K562 (cell line): ENCODE results near the gene MYL5. TPM values are rescaled to one million over a fixed set of nuclear protein-coding genes. Genes with fewer than 3 reads are reported as not detected.

Experiments
- ADNP ChIP-seq: fragments of 200-800 bp; sonication (Bioruptor generic); IDR thresholded peaks from 2 replicates; pipeline ENCODE4 v1.6.1; 2016; ENCODE audit warnings: missing genetic modification characterization, missing compliant biosample characterization
- ETV6 ChIP-seq, 3 experiments: fragments of 150-350 bp in 1 of 3; sonication (generic) in 1 of 3; formaldehyde crosslinking in 1 of 3; IDR thresholded peaks; 2 replicates each; pipeline versions ENCODE4 v1.6.1 to v1.8.0; 2014 to 2022; ENCODE audit warnings: borderline replicate concordance in 2 of 3, low read depth in 2 of 3, antibody characterized with exemption in 1 of 3, low read length in 1 of 3, mild to moderate bottlenecking in 1 of 3, missing genetic modification reagents in 1 of 3
- GATAD2B ChIP-seq: fragments of 450-650 bp; IDR thresholded peaks from 2 replicates; pipeline ENCODE4 v1.6.1; 2017; ENCODE audit warnings: mild to moderate bottlenecking, borderline replicate concordance
- MAFK ChIP-seq: IDR thresholded peaks from 2 replicates; pipeline ENCODE4 v1.6.1; 2011; ENCODE audit warnings: low read length, improper control_type of control experiment
- RFX5 ChIP-seq: IDR thresholded peaks from 2 replicates; pipeline ENCODE4 v1.6.1; 2011; ENCODE audit warnings: low read depth, mild to moderate bottlenecking, improper control_type of control experiment, low read length
- SIN3B ChIP-seq: fragments of 450-650 bp; IDR thresholded peaks from 2 replicates; pipeline ENCODE4 v1.6.1; 2017; ENCODE audit warnings: low read depth, mild to moderate bottlenecking, moderate library complexity
- ZNF583 ChIP-seq: fragments of 250-450 bp; sonication (Bioruptor Pico); IDR thresholded peaks from 2 replicates; pipeline ENCODE4 v1.4.0; 2020
- ZNF644 ChIP-seq: fragments of 200-800 bp; sonication (Bioruptor generic); IDR thresholded peaks from 2 replicates; pipeline ENCODE4 v1.6.1; 2016; ENCODE audit warnings: low read depth, missing genetic modification characterization, missing compliant biosample characterization
- polyA plus RNA-seq, 8 experiments: library from polyadenylated mRNA; depleted of rRNA in 4 of 8; stranded (reverse) in 5 of 8; unstranded in 3 of 8; fragments of >200 nt; fragmentation: Nextera tagmentation in 2 of 8; fragmentation: Illumina TruSeq in 1 of 8; extraction: Ambion mirVana in 2 of 8; extraction: Trizol in 1 of 8; gene quantifications; 2 replicates each; pipeline versions ENCODE4 v1.2.1 to v1.2.3, GENCODE V29; 2011 to 2014; ENCODE audit warnings: inconsistent platforms in 1 of 8, missing spikeins in 1 of 8
- total RNA-seq, 7 experiments: library from RNA; depleted of rRNA in 6 of 7; stranded (reverse); fragments of >200 nt in 6 of 7; fragmentation: Illumina TruSeq in 2 of 7; extraction: Trizol in 2 of 7; gene quantifications; 2 replicates each; pipeline versions ENCODE4 v1.2.1 to v1.2.3, GENCODE V29; 2011 to 2021; ENCODE audit warnings: low replicate concordance in 1 of 7
- TF ChIP-seq, protein P1 (sequence below): fragments of 200-600 bp; sonication (generic); IDR thresholded peaks from one replicate; pipeline ENCODE4 v1.6.1; 2012; ENCODE audit warnings: mild to moderate bottlenecking, low read depth, low read length, inconsistent platforms
- TF ChIP-seq, protein P2 (sequence below): fragments of 450-650 bp; formaldehyde crosslinking; IDR thresholded peaks from 2 replicates; pipeline ENCODE4 v1.4.0; 2022; ENCODE audit warnings: missing genetic modification characterization
- TF ChIP-seq, protein P3 (sequence below), 2 experiments: fragments of 450-650 bp in 1 of 2; sonication (generic) in 1 of 2; formaldehyde crosslinking; conservative IDR thresholded peaks; 2 replicates each; pipeline versions ENCODE4 v1.4.0 to v1.8.1; 2020 to 2022; ENCODE audit warnings: mild to moderate bottlenecking in 1 of 2, missing genetic modification reagents in 1 of 2

MYL5 gene
- total and polyA plus RNA-seq, 9 of the 15 experiments (the other 6 are each of a cell fraction or from before 2014, with no cell fraction given) = 1.4 to 10.0 (median 4.1) TPM

- TF ChIP-seq, protein P1, sequence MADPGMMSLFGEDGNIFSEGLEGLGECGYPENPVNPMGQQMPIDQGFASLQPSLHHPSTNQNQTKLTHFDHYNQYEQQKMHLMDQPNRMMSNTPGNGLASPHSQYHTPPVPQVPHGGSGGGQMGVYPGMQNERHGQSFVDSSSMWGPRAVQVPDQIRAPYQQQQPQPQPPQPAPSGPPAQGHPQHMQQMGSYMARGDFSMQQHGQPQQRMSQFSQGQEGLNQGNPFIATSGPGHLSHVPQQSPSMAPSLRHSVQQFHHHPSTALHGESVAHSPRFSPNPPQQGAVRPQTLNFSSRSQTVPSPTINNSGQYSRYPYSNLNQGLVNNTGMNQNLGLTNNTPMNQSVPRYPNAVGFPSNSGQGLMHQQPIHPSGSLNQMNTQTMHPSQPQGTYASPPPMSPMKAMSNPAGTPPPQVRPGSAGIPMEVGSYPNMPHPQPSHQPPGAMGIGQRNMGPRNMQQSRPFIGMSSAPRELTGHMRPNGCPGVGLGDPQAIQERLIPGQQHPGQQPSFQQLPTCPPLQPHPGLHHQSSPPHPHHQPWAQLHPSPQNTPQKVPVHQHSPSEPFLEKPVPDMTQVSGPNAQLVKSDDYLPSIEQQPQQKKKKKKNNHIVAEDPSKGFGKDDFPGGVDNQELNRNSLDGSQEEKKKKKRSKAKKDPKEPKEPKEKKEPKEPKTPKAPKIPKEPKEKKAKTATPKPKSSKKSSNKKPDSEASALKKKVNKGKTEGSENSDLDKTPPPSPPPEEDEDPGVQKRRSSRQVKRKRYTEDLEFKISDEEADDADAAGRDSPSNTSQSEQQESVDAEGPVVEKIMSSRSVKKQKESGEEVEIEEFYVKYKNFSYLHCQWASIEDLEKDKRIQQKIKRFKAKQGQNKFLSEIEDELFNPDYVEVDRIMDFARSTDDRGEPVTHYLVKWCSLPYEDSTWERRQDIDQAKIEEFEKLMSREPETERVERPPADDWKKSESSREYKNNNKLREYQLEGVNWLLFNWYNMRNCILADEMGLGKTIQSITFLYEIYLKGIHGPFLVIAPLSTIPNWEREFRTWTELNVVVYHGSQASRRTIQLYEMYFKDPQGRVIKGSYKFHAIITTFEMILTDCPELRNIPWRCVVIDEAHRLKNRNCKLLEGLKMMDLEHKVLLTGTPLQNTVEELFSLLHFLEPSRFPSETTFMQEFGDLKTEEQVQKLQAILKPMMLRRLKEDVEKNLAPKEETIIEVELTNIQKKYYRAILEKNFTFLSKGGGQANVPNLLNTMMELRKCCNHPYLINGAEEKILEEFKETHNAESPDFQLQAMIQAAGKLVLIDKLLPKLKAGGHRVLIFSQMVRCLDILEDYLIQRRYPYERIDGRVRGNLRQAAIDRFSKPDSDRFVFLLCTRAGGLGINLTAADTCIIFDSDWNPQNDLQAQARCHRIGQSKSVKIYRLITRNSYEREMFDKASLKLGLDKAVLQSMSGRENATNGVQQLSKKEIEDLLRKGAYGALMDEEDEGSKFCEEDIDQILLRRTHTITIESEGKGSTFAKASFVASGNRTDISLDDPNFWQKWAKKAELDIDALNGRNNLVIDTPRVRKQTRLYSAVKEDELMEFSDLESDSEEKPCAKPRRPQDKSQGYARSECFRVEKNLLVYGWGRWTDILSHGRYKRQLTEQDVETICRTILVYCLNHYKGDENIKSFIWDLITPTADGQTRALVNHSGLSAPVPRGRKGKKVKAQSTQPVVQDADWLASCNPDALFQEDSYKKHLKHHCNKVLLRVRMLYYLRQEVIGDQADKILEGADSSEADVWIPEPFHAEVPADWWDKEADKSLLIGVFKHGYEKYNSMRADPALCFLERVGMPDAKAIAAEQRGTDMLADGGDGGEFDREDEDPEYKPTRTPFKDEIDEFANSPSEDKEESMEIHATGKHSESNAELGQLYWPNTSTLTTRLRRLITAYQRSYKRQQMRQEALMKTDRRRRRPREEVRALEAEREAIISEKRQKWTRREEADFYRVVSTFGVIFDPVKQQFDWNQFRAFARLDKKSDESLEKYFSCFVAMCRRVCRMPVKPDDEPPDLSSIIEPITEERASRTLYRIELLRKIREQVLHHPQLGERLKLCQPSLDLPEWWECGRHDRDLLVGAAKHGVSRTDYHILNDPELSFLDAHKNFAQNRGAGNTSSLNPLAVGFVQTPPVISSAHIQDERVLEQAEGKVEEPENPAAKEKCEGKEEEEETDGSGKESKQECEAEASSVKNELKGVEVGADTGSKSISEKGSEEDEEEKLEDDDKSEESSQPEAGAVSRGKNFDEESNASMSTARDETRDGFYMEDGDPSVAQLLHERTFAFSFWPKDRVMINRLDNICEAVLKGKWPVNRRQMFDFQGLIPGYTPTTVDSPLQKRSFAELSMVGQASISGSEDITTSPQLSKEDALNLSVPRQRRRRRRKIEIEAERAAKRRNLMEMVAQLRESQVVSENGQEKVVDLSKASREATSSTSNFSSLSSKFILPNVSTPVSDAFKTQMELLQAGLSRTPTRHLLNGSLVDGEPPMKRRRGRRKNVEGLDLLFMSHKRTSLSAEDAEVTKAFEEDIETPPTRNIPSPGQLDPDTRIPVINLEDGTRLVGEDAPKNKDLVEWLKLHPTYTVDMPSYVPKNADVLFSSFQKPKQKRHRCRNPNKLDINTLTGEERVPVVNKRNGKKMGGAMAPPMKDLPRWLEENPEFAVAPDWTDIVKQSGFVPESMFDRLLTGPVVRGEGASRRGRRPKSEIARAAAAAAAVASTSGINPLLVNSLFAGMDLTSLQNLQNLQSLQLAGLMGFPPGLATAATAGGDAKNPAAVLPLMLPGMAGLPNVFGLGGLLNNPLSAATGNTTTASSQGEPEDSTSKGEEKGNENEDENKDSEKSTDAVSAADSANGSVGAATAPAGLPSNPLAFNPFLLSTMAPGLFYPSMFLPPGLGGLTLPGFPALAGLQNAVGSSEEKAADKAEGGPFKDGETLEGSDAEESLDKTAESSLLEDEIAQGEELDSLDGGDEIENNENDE = no peak
- TF ChIP-seq ADNP (tag) (no peak), ETV6 (IDR thresholded peaks at IDR 0.05; ENCODE audit: borderline replicate concordance in 1 of 2, low read depth in 2 of 2, low read length in 1 of 2) (no peak), ETV6 (CRISPR knock-in tag; IDR thresholded peaks at IDR 0.05; ENCODE audit: borderline replicate concordance) (no peak), MAFK (no peak), RFX5 (no peak), ZNF583 (no peak), GATAD2B (no peak), ZNF644 (tag) (no peak), SIN3B (no peak)
- TF ChIP-seq, protein P2, sequence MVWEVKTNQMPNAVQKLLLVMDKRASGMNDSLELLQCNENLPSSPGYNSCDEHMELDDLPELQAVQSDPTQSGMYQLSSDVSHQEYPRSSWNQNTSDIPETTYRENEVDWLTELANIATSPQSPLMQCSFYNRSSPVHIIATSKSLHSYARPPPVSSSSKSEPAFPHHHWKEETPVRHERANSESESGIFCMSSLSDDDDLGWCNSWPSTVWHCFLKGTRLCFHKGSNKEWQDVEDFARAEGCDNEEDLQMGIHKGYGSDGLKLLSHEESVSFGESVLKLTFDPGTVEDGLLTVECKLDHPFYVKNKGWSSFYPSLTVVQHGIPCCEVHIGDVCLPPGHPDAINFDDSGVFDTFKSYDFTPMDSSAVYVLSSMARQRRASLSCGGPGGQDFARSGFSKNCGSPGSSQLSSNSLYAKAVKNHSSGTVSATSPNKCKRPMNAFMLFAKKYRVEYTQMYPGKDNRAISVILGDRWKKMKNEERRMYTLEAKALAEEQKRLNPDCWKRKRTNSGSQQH (CRISPR knock-in tag) = no peak
- TF ChIP-seq, protein P3, sequence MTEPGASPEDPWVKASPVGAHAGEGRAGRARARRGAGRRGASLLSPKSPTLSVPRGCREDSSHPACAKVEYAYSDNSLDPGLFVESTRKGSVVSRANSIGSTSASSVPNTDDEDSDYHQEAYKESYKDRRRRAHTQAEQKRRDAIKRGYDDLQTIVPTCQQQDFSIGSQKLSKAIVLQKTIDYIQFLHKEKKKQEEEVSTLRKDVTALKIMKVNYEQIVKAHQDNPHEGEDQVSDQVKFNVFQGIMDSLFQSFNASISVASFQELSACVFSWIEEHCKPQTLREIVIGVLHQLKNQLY (CRISPR knock-in tag; conservative IDR thresholded peaks at IDR 0.05) = no peak
Measured at GRCh38 chr4:704971-705277, 30.6 kb downstream of the MYL5 start (continued).
